ENCODE data around the gene SCMH1.
"Not testable (repeated sequence)": the region's sequence is repeated elsewhere in the genome, so short reads cannot be mapped to it uniquely, and the experiment has no call there.

SCMH1 gene

GRCh38 chr1:41241749-41242341, at the start of gene SCMH1:
Gene SCMH1, minus strand, starts transcription at chr1:41242306. Its CDS starts 56,173 bp downstream, at chr1:41186133.
- FAIRE-seq, result no peak

DNA sequence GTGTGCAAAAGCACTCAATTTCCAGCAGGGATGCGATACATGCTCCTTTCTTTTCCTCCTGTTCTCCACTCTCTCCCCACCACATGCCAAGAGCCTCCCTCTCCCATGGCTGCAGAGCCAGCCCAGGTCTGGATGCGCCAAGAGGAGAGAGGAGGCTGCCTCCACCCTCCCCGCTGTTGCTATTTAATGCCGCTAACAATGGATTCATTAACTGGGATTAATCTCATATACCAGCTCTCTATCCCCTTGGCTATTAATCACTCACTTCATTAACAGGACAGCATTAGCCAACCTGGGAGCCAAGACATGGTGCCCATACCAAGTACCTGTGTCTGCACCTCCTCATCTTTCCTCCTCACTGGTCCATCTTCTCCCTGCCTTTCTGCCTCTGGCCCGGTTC, 49.1 kb upstream of the SCMH1 start:
- FAIRE-seq, result no peak

DNA sequence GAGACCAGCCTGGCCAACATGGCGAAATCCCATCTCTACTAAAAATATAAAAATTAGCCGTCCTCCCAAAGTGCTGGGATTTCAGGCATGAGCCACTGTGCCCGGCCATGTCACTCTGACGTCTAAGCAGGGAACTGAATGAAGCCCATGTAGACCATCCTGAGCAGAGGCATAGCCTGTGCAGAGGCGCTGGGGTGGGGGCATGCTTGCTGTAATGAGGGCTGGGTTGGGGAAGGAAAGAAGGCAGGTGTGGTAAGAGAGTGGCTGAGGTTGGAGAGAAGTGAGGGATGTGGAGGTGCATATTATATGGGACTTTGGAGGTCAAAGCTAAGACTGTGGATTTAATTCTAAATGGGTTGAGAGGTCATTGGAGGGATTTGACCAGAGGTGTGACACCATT, 47.1 kb upstream of the SCMH1 start:
- no peak for FAIRE-seq

GRCh38 chr1:41286992-41287391, 44.9 kb upstream of the SCMH1 start:
- FAIRE-seq, result no peak

DNA sequence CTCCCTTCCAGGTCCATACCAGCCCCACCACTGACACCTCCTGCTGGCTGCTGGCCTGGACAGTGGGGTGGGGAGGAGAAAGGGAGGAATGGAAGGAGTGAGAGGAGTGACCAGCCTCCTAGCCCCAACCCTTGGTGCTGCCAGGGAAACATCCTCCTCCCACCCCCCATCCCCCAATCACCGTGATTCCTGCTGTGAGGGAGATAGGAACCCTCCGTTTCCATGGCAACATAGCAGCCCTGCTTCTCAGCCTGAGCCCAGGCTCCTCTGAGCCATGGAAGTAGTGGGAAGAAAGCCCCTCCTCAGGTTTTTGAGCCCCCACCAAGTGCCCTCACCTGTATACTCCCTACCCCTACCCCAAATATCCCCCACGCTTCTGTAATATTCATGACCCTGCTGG, 44.4 kb upstream of the SCMH1 start:
- no peak for FAIRE-seq

GRCh38 chr1:41285818-41286217, 43.7 kb upstream of the SCMH1 start:
- no peak for FAIRE-seq

DNA sequence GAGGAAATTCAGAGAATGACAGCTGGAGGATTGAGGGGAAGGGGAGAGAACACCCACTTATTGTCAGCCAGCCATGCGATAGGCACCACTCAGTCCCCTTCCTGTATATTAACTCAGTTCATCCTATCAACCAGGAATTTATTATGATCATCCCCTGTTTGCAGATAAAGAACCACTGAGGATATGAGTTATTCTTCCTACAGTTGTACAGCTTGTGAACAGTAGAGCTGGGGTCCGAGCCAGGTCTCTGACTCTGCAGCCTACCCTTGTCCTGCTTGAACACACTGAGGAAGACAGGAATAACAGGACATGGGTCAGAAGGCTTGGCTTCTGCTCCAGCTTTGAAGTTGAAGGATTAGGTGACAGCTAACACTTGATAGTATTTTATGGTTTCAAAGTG, 42.0 kb upstream of the SCMH1 start:
- no peak for FAIRE-seq

GRCh38 chr1:41282679-41283317, 40.7 kb upstream of the SCMH1 start:
- FAIRE-seq, result no peak

- FAIRE-seq, result no peak
These were observed 39.2 kb upstream of the SCMH1 start for GRCh38 chr1:41281334-41281733.

DNA sequence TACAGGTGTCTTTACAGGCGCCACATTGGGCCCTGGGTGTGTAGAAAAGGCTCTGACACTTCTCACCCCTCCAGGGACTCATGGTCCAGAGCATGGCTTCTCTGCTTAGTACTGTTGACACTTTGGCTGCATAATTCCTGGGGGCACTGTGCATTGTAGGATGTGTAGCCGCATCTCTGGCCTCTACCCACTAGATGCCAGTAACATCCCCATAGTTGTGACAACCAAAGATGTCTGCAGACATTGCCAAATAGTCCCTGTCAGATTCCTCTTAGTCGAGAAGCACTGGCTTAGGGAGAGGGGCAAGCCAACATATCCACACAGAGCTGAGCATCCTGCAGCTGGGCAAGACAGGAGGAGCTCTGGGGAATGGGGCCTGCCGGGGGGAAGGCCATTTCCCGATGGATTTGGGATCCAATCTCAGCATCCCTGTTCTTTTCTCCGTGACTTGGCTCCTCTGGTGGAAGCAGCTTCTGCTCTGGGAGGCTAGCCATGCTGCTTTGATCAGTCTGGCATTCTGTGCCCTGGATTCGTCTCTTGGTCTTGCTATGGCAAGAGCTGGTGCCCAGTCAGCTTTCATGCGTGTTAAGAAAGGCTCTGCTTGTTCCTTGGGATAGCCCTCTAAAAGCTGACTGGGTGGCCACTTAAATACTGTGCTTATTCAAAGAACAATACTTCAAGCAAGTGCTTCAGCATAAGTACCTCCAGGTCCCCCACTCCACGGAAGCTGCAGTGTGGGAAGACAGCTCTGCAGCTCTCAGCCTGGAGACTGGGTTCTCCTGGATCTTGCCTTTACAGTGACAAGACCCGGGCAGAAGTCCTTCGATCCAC, 38.3 kb upstream of the SCMH1 start:
- no peak for FAIRE-seq

DNA sequence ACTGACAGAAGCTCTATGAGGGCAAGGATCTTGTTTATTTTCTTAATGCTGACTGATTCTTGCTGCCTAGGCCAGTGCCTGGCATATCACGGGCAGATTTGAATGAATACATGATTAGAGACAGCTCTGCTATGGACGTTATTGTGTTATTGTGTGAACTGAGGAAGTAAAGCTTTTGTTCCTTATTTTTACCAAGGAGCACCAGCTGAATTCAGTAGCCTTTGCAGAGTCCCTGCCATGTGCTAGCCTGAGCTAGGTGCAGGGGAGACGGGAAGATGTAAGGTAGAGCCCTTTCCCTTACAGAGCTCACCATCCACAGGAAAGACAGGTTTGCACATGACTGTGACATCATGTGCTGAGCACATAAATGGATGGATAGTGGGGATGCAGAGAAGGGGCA, 36.0 kb upstream of the SCMH1 start:
- FAIRE-seq, result no peak

DNA sequence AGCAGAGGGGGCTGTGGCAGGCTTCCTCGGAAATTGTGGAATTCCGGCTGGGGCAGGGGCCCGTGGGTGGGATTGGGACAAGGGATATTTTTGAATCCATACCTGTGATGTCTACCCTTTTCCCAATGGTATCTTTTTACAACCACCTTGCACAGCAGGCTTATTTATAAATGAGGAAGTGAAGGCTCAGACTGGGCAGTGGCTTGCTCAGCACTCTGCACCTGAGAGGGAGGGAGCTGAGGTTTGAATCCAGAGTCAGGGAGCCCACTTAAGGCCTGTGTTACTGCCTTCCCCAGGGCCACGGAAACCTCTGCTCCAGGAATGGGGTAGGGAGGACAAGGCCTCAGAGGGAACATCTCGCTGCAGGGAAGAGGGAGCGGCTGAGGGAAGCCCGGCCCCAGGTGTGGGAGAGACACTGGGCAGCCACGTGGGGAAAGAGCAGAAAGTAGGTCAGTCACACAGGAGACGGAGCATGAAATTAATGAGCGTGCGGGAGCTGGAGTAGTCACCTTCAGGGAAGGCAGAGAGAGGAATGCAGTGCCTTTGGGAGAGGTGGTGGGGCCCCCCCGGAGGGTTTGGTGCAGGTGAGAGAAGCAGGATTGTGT, 35.4 kb upstream of the SCMH1 start:
- FAIRE-seq, result no peak

DNA sequence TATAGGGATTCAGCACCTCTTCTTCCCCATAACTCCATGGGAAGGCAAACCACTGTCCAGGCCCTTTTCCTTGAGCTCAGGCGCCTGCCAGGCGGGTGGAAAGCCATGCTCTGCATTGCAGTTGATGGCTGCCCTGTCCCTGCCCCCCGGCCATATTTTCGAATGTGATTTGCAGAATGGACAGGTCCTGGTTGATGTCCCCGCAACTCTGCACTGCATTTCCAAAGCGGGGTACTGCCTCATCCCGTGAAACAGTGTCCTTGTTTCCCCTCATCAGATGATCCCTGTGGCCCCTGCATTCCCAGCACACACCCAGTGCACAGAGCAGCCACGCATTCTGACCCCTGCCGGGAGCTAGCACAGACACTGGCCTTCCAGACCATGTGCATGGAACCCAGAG, 33.7 kb upstream of the SCMH1 start:
- FAIRE-seq, result no peak

DNA sequence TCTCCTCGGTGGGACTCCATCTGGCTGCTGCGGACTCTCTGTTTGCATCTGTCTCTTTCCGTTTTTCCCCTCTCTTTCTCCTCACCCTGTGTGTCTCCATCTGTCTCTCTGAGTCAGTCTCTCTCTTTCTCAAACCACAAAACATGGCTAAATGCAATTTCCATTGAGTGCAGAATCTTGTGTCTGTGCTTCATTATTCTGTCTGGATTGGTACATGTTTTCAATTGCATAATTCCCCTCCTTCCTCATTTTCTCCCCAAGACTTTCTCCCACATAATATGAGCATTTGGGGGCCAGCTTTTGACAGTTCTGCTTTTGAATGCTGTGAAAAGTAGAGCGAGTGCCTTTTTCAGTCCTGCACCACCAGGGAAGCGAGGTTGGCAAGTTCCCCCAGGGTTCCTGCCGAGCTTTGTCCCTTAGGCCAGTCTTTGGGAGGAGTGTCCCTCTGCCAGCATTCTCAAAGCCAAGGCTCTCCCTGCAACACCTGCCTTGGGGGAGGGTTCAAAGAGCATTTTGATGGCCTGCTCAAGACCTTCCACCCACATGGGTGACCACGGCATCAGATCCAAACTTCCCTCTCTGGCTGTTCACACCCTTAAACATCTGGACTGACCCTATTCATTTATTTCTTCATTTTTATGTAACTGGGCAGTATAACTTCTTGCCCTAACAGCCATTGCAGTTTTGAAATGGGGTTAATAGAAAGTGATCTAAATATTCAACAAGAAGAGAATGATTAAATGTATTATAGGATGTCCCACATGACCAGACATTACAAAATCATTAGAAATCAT, 32.8 kb upstream of the SCMH1 start:
- no peak for FAIRE-seq

DNA sequence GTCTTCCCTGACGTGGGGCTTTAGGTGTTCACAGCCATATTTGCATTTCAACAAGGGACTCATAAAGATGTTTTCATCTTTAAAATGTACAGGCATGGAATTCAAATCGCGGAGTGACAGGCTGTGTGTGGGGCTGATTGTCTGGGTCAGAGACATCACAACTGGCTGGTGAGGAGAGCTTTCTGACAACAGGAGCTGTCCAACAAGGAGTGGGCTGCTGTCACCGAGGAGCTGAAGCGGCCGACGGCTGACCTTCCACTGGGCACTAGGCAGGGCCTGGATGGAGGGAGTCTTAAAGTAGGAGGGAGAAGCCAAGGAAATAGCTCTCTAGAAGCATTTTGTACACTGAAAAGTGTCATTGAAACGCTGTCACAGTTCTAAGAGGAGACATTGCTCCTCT, 30.5 kb upstream of the SCMH1 start:
- no peak for FAIRE-seq

DNA sequence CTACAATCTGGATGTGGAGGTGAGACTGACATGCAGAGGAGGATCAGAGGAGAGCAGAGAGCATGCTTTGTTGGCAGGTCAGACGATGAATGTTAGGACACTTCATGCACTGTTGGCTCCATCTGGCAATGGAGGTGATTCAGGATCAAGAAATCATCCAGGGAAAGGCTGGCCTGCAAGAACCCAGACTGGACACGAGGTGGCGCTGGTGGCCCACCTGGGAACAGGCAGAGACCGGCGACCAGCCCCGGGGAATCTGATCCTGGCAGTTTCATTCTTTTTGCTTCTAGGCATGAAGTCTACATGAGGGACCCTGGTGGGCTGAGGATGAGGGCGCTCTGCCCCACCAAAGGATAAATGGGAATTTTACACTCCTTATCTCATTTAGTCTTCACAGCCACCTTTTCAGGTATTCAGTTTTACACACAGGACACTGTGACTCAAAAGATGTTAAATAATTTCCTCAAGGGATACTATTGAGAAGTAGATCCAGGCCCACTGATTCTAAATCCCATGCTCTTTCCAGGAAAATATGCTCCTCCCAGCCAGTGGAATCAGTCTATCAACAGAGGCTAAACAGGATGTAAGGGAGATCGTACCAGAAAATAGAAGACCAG, 26.2 kb upstream of the SCMH1 start:
- peak; percentile 82 for FAIRE-seq

- FAIRE-seq, result no peak
These were observed 20.0 kb upstream of the SCMH1 start for GRCh38 chr1:41261926-41262618.

DNA sequence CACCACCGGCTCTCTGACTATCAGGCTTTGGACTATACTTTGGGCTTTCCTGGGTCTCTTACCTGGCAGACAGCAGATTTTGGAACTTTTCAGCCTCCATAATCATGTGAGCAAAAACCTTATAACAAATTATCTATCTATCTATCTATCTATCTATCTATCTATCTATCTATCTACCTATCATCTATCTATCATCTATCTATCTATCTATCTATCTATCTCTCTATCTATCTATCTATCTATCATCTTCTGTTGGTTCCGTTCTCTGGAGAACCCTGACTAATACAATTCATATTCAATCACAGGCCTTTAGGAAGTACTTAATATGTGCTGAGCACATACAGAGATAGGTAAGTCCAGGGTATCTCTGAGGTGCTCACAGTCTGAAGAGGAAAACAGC, 18.7 kb upstream of the SCMH1 start:
- FAIRE-seq, result no peak

DNA sequence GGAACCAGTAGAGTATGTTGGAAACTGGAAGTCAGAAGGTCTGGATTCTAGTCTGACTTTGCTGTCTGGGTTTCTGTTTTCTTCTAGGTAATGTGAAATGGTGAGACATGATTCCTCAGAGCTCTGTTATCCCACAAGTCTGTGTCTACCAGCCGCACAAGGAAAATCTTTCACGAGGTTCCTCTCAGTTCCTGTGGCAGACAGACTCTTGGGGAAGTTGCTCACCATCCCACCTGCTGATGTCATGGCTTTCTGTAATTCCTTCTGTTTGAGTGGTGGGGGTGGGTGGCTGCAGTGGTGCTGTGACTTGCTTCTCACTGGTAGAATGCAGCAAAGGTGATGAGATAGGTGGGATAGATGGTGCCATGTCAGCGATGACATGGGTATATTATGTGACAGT, 17.1 kb upstream of the SCMH1 start:
- no peak for FAIRE-seq

- no peak for FAIRE-seq
These were observed 13.9 kb upstream of the SCMH1 start for GRCh38 chr1:41255978-41256377.

DNA sequence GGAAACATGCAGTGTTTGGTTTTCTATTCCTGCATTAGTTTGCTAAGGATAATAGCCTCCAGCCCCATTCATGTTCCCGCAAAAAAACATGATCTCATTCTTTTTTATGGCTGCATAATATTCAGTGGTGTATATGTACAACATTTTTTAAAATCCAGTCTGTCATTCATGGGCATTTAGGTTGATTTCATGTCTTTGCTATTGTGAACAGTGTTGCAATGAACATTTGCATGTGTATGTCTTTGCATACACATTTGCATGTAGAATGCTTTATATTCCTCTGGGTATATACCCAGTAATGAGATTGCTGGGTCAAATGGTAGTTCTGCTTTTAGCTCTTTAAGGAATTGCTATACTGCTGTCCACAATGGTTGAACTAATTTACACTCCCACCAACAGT, 9.0 kb upstream of the SCMH1 start:
- FAIRE-seq, result not testable (repeated sequence)

DNA sequence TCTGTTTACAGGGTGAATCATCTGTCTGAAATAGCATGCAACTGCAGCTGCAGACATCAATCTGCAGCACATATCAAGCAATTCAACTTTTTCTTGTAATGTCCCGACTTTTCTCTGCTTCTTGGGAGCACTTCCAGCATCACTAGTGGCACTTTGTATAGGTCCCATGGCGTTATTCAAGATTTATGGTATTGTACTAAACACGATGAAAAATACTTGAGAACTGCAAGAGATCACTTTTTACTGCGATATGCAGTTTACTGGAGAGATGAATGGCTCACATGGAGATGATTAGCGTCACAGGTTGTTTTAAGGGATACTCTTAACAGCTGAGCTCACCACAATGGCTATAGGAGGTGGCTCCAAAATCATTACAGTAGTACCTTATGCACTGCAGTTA, 7.2 kb upstream of the SCMH1 start:
- no peak for FAIRE-seq
